Neuron (in vitro differentiated cells): Measurements from ENCODE around the gene HOXA7.

ENCODE experiments used
- H2AFZ ChIP-seq: one replicate; pipeline ENCODE4 v1.6.1; 2013; ENCODE audit warnings: low read depth, mild to moderate bottlenecking, inconsistent platforms, low read length, moderate library complexity
- H3K27me3 ChIP-seq: one replicate; pipeline ENCODE4 v1.6.1; 2013; ENCODE audit warnings: low read length; ENCODE audit not compliant: insufficient read depth
- H3K36me3 ChIP-seq: one replicate; pipeline ENCODE4 v1.6.1; 2013; ENCODE audit warnings: low read length; ENCODE audit not compliant: insufficient read depth
- H3K4me1 ChIP-seq: one replicate; pipeline ENCODE4 v1.6.1; 2013; ENCODE audit warnings: low read length; ENCODE audit not compliant: insufficient read depth
- H3K4me3 ChIP-seq: 2 replicates; pipeline ENCODE4 v1.5.1; 2013; ENCODE audit warnings: mild to moderate bottlenecking, low read length, moderate library complexity
- H3K9me3 ChIP-seq: one replicate; pipeline ENCODE4 v1.6.1; 2013; ENCODE audit warnings: low read length

Gene HOXA7

GRCh38 chr7:27134392-27134791 is 22.1 kb downstream of the HOXA7 start:
- peaks cover 95% of the 10 kb centered on the region for H3K27me3 ChIP-seq
- H3K36me3 ChIP-seq: no peaks in the 10 kb centered on the region
- no peak overlapping the region for H3K4me3 ChIP-seq
- H3K4me1 ChIP-seq: no peaks in the 10 kb centered on the region
- H3K9me3 ChIP-seq: peaks cover 1% of the 10 kb centered on the region
- no peak overlapping the region for H2AFZ ChIP-seq

- Histone ChIP-seq H3K36me3 (no peaks in the 10 kb centered on the region), H3K27me3 (peaks cover 95% of the 10 kb centered on the region), H3K4me1 (no peaks in the 10 kb centered on the region), H3K4me3 (no peak overlapping the region), H3K9me3 (peaks cover 4% of the 10 kb centered on the region), H2AFZ (no peak overlapping the region)
These were observed 22.9 kb downstream of the HOXA7 start for GRCh38 chr7:27133409-27134231.

GRCh38 chr7:27132978-27133377 is 23.5 kb downstream of the HOXA7 start:
- peaks cover 95% of the 10 kb centered on the region for H3K27me3 ChIP-seq
- H2AFZ ChIP-seq: no peak overlapping the region
- no peaks in the 10 kb centered on the region for H3K4me1 ChIP-seq
- peaks cover 4% of the 10 kb centered on the region for H3K9me3 ChIP-seq
- no peak overlapping the region for H3K4me3 ChIP-seq
- no peaks in the 10 kb centered on the region for H3K36me3 ChIP-seq

- H3K4me3 ChIP-seq: no peak overlapping the region
- peaks cover 4% of the 10 kb centered on the region for H3K9me3 ChIP-seq
- no peak overlapping the region for H2AFZ ChIP-seq
- H3K4me1 ChIP-seq: no peaks in the 10 kb centered on the region
- no peaks in the 10 kb centered on the region for H3K36me3 ChIP-seq
- H3K27me3 ChIP-seq: peaks cover 95% of the 10 kb centered on the region
These were observed 24.3 kb downstream of the HOXA7 start for GRCh38 chr7:27132214-27132613.

- no peaks in the 10 kb centered on the region for H3K36me3 ChIP-seq
- H3K4me1 ChIP-seq: no peaks in the 10 kb centered on the region
- H3K9me3 ChIP-seq: peaks cover 4% of the 10 kb centered on the region
- H3K27me3 ChIP-seq: peaks cover 95% of the 10 kb centered on the region
- peak overlapping the region; percentile 42 for H2AFZ ChIP-seq
- peak overlapping the region; percentile 51 for H3K4me3 ChIP-seq
These were observed 25.1 kb downstream of the HOXA7 start for GRCh38 chr7:27131390-27131819.

GRCh38 chr7:27130540-27131389 is 25.7 kb downstream of the HOXA7 start, which contains the start of gene HOXA4:
Gene HOXA4 (minus strand): TSS chr7:27130757. CDS start chr7:27130733, 24 bp downstream.
- no peaks in the 10 kb centered on the region for H3K4me1 ChIP-seq
- H2AFZ ChIP-seq: peak within 1 kb of the TSS; percentile 42
- H3K27me3 ChIP-seq: peaks cover 95% of the 10 kb centered on the region
- H3K36me3 ChIP-seq: no peaks in the 10 kb centered on the region
- peaks cover 4% of the 10 kb centered on the region for H3K9me3 ChIP-seq
- H3K4me3 ChIP-seq: peak within 1 kb of the TSS; percentile 51

GRCh38 chr7:27129729-27130539 is 26.5 kb downstream of the HOXA7 start:
- H3K4me3 ChIP-seq: no peak overlapping the region
- H3K36me3 ChIP-seq: no peaks in the 10 kb centered on the region
- H3K4me1 ChIP-seq: no peaks in the 10 kb centered on the region
- peak overlapping the region; percentile 42 for H2AFZ ChIP-seq
- peaks cover 95% of the 10 kb centered on the region for H3K27me3 ChIP-seq
- peaks cover 4% of the 10 kb centered on the region for H3K9me3 ChIP-seq

- H3K27me3 ChIP-seq: peaks cover 95% of the 10 kb centered on the region
- H2AFZ ChIP-seq: no peak overlapping the region
- H3K4me3 ChIP-seq: no peak overlapping the region
- H3K36me3 ChIP-seq: no peaks in the 10 kb centered on the region
- H3K4me1 ChIP-seq: no peaks in the 10 kb centered on the region
- H3K9me3 ChIP-seq: peaks cover 4% of the 10 kb centered on the region
These were observed 27.4 kb downstream of the HOXA7 start for GRCh38 chr7:27128776-27129728.

- Histone ChIP-seq H3K4me3 (no peak overlapping the region), H3K27me3 (peaks cover 95% of the 10 kb centered on the region), H2AFZ (no peak overlapping the region), H3K4me1 (no peaks in the 10 kb centered on the region), H3K36me3 (no peaks in the 10 kb centered on the region), H3K9me3 (peaks cover 4% of the 10 kb centered on the region)
These were observed 28.4 kb downstream of the HOXA7 start for GRCh38 chr7:27128034-27128433.

- no peaks in the 10 kb centered on the region for H3K4me1 ChIP-seq
- peaks cover 96% of the 10 kb centered on the region for H3K27me3 ChIP-seq
- H3K4me3 ChIP-seq: no peak overlapping the region
These were observed 29.7 kb downstream of the HOXA7 start for GRCh38 chr7:27126596-27127327.

GRCh38 chr7:27125986-27126394 is 30.5 kb downstream of the HOXA7 start:
- H3K36me3 ChIP-seq: no peaks in the 10 kb centered on the region

More at GRCh38 chr7:27126596-27127327, 29.7 kb downstream of the HOXA7 start:
- no peaks in the 10 kb centered on the region for H3K36me3 ChIP-seq
- peaks cover 4% of the 10 kb centered on the region for H3K9me3 ChIP-seq
- no peak overlapping the region for H2AFZ ChIP-seq

More at GRCh38 chr7:27125986-27126394, 30.5 kb downstream of the HOXA7 start:
- peaks cover 4% of the 10 kb centered on the region for H3K9me3 ChIP-seq
- no peaks in the 10 kb centered on the region for H3K4me1 ChIP-seq
- no peak overlapping the region for H3K4me3 ChIP-seq
- H3K27me3 ChIP-seq: peaks cover 96% of the 10 kb centered on the region
- H2AFZ ChIP-seq: no peak overlapping the region
